ENCODE measurements around the gene PLAGL2.

- no peak for TF ChIP-seq CTCF (IDR thresholded peaks at IDR 0.05; ENCODE audit: control extremely low read depth in 1 of 3, insufficient read depth in 1 of 3, low read depth in 1 of 3, low read length in 3 of 3)
- no peak for TF ChIP-seq CHD2 (IDR thresholded peaks at IDR 0.05; ENCODE audit: low read length)
- no peak for TF ChIP-seq CBX5 (IDR thresholded peaks at IDR 0.05; ENCODE audit: low read depth, low read length)
Measured at GRCh38 chr20:32193996-32194395, 13.5 kb downstream of the PLAGL2 start.

Data from H1 (cell line).